ENCODE results near the gene POLR1F.

POLR1F gene

DNA sequence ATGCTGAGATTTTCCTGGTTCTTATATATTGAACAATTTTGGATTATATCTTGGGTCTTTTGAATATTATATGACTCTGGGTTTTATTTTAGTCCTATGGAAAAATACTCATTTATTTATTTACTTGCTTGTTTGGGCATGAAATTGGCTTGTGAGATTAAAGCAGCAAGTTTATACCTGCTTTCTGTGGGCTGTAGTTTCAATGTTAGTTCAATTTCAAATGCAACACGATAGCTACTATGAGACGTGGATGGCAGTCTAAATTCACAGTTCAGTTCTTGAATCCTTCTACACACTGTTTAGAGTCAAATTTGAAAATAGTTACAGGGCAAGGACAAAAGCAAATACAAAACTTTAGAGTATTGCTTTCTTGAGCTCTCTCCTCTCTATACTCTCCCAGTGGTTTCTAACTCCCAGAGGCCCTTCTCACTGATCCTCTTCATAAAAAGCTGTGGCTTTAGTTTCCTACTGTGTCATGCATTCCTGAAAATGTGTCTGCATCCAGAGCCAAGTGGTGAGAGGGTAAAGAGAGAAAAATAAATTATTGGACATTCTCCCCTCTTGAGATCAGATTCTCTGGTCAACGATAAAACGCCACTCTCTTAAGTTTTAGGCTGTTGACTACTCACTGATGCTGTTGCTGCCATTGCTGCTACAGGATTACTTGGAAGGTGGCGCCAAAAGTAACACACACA lies 34.4 kb downstream of the POLR1F start:
- DNase-seq: no peak

DNA sequence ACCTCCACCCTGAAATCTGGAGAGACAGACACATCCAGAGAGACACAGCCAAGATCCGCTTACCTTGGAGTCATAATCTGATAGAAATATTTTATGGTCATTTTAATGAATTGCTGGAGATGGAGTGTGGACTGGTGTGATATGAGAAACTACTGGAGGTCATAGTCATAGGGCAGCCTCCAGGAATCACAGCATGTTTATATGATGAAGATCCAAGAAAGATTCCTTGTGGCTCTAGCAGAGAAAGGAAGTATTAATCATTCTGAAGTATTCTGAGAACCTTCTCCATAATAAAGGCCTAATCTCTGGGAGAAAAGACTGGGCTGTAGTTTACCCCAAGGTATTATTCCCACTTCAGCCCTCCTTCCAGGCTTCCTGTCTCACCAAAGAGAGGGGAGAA lies 38.0 kb downstream of the POLR1F start:
- DNase-seq: no peak

DNA sequence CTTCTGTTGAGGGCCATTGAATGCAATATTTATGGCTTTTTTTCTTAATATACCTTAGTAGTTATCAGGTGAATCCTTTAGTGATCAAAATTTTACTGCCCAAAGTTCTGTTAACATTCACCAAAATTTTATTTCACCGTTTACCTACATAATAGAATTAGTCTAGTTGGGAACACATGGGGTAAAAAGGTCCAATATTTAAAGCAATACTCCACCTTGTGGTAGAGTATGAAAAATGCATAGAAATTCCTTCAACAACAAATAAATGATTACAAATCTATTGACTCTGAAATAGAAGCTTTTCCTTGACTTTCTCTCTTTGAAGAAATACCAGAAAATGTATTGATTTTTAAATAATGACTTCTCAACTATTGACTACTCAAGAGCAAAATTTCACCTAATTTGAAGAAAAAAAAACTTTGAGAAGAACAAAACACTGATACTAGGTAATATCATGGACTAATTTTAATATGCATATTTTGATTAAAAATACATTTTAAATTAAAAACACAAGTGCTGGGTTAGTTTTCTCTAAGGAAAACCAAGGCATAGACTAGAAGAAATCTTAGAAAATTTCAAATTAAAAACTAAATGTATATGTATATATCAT lies 43.3 kb downstream of the POLR1F start:
- DNase-seq: no peak

DNA sequence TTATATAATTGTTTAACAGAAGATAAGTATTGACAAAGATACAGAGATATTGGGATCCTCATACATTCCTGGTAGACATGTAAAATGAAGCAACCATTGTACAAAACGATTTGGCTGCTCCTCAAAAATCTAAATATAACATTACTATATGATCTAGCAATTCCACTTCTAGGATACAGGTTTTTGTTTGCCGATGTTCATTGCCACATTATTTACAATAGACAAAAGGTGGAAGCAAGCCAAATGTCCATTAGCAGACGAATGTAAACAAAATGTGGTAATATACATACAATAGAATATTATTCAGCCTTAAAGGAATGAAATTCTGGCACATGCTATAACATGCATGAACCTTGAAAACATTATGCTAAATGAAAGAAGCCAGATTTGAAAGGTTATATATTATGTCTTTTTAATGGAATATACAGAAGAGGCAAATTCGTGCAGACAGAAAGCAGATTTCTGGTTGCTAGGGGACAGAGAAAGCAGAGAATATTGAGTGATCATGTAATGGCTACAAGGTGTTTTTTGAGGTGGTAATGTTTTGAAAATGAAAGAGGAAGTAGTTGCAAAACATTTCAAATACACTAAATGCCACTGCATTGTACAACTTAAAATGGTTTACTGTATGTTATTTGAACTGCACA lies 44.9 kb downstream of the POLR1F start:
- DNase-seq: no peak

DNA sequence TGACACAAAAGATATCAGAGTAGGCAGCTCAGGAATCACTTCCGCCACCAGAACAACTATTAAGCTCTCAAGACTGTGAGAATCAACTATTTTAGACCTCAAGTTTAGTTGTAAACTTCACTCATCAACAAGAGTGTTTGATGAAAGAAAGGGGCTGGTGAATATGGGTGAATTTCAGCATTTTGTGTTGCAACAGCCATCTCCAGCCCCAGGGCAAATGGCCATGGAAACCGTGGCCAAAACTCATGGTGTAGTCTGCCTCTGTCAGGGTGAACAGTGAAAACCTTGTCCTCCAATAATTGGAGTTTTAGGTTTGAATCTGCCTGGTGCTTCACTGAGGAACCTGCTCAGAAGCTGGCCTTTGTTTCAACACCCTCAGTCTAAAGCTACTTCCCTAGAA lies 60.0 kb downstream of the POLR1F start:
- no peak for DNase-seq

All from stimulated activated CD4-positive, alpha-beta T cell treated with anti-CD3 and anti-CD28 coated beads, Interleukin-4, amount 100 ng/mL, for 4 hours (primary cell).